ENCODE measurements around the gene ANKRD10.

ANKRD10 gene

DNA sequence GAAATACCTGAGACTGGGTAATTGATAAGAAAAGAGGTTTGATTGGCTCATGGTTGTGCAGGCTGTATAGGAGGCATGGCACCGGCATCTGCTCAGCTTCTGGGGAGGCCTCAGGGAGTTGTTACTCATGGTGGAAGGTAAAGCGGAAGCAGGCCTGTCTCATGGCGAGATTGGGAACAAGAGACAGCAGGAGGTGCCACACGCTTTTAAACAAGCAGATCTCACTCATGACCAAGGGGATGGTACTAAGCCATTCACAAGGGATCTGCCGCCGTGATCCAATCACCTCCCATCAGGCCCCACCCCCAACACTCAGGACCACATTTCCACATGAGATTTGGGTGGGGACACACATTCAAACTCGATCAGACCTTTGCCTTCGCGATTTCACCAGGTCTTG lies 86.2 kb downstream of the ANKRD10 start:
- DNase-seq = no peak
